Loucy (cell line): ENCODE results near the gene DDX55.

Source experiments
- EZH2phosphoT487 ChIP-seq: fragments of 200-600 bp; IDR thresholded peaks from 2 replicates; pipeline ENCODE4 v1.6.1; 2018; ENCODE audit warnings: antibody characterized with exemption, mild to moderate bottlenecking, moderate library complexity, borderline replicate concordance
- TF ChIP-seq, protein P1 (sequence below): fragments of 200-600 bp; sonication (generic); conservative IDR thresholded peaks from 2 replicates; pipeline ENCODE4 v1.5.1; 2014; ENCODE audit warnings: mild to moderate bottlenecking, antibody characterized with exemption, low read length

GRCh38 chr12:123634142-123634561, 32.3 kb downstream of the DDX55 start:
- TF ChIP-seq, protein P1, sequence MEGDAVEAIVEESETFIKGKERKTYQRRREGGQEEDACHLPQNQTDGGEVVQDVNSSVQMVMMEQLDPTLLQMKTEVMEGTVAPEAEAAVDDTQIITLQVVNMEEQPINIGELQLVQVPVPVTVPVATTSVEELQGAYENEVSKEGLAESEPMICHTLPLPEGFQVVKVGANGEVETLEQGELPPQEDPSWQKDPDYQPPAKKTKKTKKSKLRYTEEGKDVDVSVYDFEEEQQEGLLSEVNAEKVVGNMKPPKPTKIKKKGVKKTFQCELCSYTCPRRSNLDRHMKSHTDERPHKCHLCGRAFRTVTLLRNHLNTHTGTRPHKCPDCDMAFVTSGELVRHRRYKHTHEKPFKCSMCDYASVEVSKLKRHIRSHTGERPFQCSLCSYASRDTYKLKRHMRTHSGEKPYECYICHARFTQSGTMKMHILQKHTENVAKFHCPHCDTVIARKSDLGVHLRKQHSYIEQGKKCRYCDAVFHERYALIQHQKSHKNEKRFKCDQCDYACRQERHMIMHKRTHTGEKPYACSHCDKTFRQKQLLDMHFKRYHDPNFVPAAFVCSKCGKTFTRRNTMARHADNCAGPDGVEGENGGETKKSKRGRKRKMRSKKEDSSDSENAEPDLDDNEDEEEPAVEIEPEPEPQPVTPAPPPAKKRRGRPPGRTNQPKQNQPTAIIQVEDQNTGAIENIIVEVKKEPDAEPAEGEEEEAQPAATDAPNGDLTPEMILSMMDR = no peak
- TF ChIP-seq EZH2phosphoT487 = no peak
